D721Med (cell line): ENCODE results near the gene SLC29A2.

Experiments used
- DNase-seq: peaks from one replicate; pipeline ENCODE4 v3.0.0; 2011; ENCODE audit warnings: low spot score; ENCODE audit not compliant: insufficient read length
- FAIRE-seq: peaks from 2 replicates; lab custom pipeline; 2011; peaks lifted over from hg19 to GRCh38; lab: Jason Lieb, UNC
- TF ChIP-seq, protein P1 (sequence below): IDR thresholded peaks from 2 replicates; pipeline ENCODE4 v1.5.1; 2012; ENCODE audit warnings: mild to moderate bottlenecking, control low read depth; ENCODE audit not compliant: insufficient read depth; ENCODE audit errors: missing control alignments

The SLC29A2 gene

DNA sequence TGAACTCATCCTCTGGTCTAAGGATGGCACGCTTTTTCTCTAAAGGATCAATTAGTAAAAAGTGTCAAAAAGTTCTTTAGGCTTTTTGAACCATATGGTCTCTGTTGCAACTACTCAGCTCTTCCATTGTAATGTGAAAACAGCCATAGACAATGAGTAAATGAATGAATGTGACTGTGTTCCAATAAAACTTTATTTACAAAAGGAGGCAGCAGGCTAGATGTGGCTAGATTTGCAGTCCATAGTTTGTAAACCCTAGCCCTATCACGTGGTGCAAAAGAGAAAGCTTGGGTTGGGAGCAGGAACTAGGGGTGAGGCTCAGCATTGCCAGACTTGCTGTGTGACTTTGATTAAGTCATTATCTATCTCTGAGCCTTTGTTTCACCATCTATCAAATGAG is 43.9 kb upstream of the SLC29A2 start:
- DNase-seq (no peak), FAIRE-seq (no peak)
- TF ChIP-seq, protein P1, sequence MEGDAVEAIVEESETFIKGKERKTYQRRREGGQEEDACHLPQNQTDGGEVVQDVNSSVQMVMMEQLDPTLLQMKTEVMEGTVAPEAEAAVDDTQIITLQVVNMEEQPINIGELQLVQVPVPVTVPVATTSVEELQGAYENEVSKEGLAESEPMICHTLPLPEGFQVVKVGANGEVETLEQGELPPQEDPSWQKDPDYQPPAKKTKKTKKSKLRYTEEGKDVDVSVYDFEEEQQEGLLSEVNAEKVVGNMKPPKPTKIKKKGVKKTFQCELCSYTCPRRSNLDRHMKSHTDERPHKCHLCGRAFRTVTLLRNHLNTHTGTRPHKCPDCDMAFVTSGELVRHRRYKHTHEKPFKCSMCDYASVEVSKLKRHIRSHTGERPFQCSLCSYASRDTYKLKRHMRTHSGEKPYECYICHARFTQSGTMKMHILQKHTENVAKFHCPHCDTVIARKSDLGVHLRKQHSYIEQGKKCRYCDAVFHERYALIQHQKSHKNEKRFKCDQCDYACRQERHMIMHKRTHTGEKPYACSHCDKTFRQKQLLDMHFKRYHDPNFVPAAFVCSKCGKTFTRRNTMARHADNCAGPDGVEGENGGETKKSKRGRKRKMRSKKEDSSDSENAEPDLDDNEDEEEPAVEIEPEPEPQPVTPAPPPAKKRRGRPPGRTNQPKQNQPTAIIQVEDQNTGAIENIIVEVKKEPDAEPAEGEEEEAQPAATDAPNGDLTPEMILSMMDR, result no peak

DNA sequence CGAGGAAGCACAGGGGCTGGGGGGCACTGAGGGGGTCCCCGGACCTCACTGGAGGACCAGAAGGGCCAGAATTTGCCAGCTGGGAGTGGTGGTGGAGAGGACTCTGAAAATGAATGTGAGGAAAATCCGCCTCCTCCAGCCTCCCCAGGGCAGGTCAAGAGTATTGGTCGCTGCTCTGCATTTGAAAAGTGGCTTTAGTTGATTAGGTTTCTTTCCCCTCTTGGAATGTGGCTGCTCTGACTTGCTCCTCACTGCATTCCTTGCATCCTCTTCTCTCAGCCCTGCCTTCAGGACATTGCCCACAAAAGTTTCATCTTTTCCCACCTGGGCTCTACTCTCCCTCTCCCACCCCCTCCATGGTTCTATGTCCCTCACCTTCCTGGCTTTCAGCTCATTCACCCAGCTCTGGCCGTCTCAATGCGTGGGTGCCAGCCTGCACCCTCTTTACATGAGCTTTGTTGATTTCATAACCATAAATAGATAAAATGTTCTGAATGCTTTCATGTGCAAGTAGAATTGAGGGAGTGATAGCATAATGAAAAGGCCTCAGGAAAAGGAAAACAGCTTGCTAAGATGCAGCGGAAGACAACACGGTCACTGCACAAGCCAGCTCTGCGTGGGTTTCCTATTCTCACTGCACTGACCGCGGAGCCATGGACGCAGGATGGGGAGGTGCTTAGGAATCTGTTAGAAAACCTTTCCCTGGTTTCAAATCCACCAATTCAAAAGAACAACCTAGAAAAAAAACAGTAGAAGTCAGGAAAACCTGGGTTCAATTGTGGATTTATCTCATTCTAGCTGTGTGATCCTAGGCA is 42.8 kb upstream of the SLC29A2 start:
- DNase-seq (no peak), FAIRE-seq (no peak)

DNA sequence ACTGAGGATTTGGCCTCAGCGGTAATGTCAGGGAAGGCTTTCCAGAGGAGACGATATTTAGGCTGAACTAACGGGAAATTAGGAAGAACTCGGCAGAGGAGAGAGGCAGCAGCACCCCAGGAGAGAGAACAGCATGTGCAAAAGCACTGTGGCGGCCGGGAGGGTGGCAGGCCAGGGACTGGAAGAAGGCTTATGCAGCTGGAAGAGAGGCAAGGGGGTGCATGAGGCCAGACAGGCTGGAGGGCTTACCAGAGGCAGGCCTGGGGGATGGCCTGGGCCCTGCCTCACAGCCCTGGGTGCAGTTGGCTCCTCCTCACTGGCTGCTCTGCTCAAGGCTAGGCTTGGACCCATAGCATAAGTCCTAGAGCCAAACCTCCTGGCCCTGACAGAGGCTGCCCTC is 41.6 kb upstream of the SLC29A2 start:
- DNase-seq (no peak), FAIRE-seq (no peak)
- TF ChIP-seq, protein P1, result no peak

More for the DNA sequence above, 42.8 kb upstream of the SLC29A2 start:
- TF ChIP-seq, protein P1, result no peak

DNA sequence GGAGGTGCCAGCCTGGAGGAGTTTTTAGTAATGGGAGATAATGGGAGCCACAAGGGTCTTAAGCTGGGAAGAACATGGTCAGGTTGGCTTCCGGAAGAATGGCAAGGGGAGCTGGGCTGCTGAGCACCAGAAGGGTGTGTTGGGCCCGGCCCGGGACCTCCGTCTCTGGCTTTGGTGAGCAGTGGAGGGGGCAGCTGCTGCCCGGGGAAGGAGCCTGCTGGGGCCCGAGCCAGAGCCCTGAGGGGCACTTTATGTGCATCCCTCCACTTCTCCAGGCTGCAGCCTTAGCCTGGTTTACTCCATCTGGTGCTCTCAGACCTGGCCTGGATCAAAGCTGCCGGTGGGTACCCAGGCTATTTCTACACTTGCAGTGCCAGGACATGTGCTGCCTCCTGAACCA is 40.5 kb upstream of the SLC29A2 start:
- no peak for DNase-seq

DNA sequence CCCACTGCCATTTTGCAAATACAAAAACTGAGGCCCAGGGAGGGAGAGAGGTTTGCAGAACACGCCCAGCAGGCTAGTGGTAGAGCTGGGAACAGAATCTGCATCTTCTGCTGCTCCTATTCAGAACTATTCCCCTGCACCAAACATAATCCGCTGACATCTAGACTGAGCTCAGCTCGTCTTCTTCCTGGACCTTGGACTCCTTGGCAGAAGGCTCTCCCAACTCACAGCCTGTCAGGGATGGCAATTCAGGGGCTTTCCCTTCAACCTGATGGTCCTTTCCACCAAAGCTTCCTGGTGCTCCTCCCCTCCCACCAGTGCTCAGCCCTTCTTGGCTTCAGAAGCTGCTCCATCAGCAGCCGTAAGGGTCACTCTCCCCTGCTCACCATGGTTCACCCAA is 39.8 kb upstream of the SLC29A2 start:
- TF ChIP-seq, protein P1, result no peak
- DNase-seq (no peak), FAIRE-seq (no peak)

More for the DNA sequence above, 40.5 kb upstream of the SLC29A2 start:
- FAIRE-seq, result no peak
- TF ChIP-seq, protein P1, result no peak

- TF ChIP-seq, protein P1, result no peak
- FAIRE-seq (no peak), DNase-seq (no peak)
Measured at GRCh38 chr11:66410191-66410590, 38.6 kb upstream of the SLC29A2 start.

DNA sequence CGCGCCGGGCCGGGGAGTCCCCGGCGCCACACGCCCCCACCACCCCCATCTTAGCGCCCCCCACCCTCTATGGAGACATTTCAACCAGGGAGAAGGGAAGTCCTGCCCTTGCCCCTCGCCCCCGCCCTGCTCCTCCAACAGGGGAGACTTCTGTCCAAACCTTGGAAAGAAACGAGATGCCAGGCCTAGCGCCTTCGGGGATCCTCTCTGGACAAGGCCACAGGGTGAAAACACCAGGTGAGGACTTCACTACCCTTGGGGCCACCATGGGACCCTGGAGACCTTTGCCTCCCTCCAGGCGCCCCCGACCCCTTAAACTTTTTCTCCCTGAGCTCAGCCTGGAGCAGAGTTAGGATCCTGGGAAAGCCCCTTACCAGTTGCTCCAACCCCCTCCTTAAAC is 37.7 kb upstream of the SLC29A2 start:
- TF ChIP-seq, protein P1, result no peak
- FAIRE-seq (no peak), DNase-seq (no peak)
